Gastroesophageal sphincter (tissue), 4 donors: ENCODE measurements around the gene RAET1L. TPM values are rescaled to one million over a fixed set of nuclear protein-coding genes. Genes with fewer than 3 reads are reported as not detected.

Source experiments
- ATAC-seq: fragments of 150-250 bp; one replicate; pipeline ENCODE4 v1.9.1; 2016; ENCODE audit warnings: mild to moderate bottlenecking, moderate library complexity
- H3K27ac ChIP-seq, 4 donors: fragments of 200-600 bp; sonication (generic) in 3 of 4; 1 replicate in 3 of 4; 2 replicates in 1 of 4; pipeline ENCODE4 v1.5.1; 2016 to 2019
- H3K27me3 ChIP-seq: fragments of 200-600 bp; sonication (generic); one replicate; pipeline ENCODE4 v1.5.1; 2019
- H3K36me3 ChIP-seq, 2 donors: fragments of 200-600 bp; sonication (generic); one replicate each; pipeline ENCODE4 v1.5.1; 2019; ENCODE audit warnings: control low read depth in 1 of 2
- H3K4me1 ChIP-seq, 3 donors: fragments of 200-600 bp; sonication (generic); 1 replicate in 2 of 3; 2 replicates in 1 of 3; pipeline ENCODE4 v1.5.1; 2016 to 2019; ENCODE audit warnings: control low read depth in 2 of 3
- H3K4me3 ChIP-seq, 2 donors: fragments of 200-600 bp; sonication (generic); one replicate each; pipeline ENCODE4 v1.5.1; 2019; ENCODE audit warnings: mild to moderate bottlenecking in 1 of 2, moderate library complexity in 1 of 2
- H3K9me3 ChIP-seq, 3 donors: fragments of 200-600 bp; sonication (generic); one replicate each; pipeline ENCODE4 v1.5.1; 2017 to 2019; ENCODE audit warnings: control low read depth in 2 of 3
- EP300 ChIP-seq: sonication (generic); formaldehyde crosslinking; IDR thresholded peaks from one replicate; pipeline ENCODE4 v1.6.1; 2017; ENCODE audit warnings: antibody characterized with exemption, mild to moderate bottlenecking
- POLR2A ChIP-seq, 2 donors: fragments of 450-650 bp; IDR thresholded peaks; one replicate each; pipeline ENCODE4 v1.6.1; 2017; ENCODE audit warnings: antibody characterized with exemption in 2 of 2, mild to moderate bottlenecking in 2 of 2, moderate library complexity in 1 of 2
- POLR2AphosphoS5 ChIP-seq: sonication (generic); formaldehyde crosslinking; IDR thresholded peaks from one replicate; pipeline ENCODE4 v1.6.1; 2017; ENCODE audit warnings: antibody characterized with exemption
- WGBS, 2 donors: methylation state at CpG; one replicate each; pipeline ENCODE4 v1.1.5; 2018; ENCODE audit warnings: low coverage in 1 of 2; 5-methylcytosine and 5-hydroxymethylcytosine counted together
- total RNA-seq, 4 donors: library from RNA; depleted of rRNA; stranded (reverse); fragments of >200 nt; gene quantifications; one replicate each; pipeline ENCODE4 v1.1.0, GENCODE V29; 2016
- TF ChIP-seq, protein P1 (sequence below), 4 experiments: fragments of 200-600 bp in 2 of 4; fragments of 450-650 bp in 2 of 4; sonication (generic) in 1 of 4; IDR thresholded peaks; one replicate each; pipeline ENCODE4 v1.5.1; 2017 to 2019; ENCODE audit warnings: antibody characterized with exemption in 4 of 4, mild to moderate bottlenecking in 2 of 4, moderate library complexity in 2 of 4

RAET1L gene
- total RNA-seq, 4 donors from 2014 or later = 0.23 to 0.62 TPM; not detected in 2

DNA sequence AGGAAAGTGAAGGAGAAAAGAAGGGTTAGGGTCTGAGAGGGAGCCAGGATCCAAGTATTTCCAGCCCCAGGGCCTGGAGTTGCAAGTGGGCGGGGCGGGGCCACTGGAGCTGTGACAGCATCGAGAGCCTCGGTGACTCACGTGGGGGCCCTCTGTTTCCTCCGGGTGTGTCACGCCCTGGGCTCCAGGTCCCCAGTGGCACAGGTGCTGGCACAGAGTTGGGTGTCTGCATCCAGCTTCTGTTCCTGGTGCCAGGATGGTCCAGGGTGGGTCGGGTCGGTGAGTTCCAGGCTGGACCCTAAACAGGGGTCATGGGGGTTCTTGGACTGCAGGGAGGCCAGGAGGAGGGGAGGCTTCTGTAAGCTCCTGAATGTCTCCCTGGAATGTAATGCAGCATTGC lies 16.7 kb downstream of the RAET1L start:
- no peaks in the 10 kb centered on the region for H3K36me3 ChIP-seq
- no peak overlapping the region for H3K4me3 ChIP-seq
- ATAC-seq = no peak
- H3K9me3 ChIP-seq = no peaks in the 10 kb centered on the region
- peaks cover 95% of the 10 kb centered on the region for H3K27me3 ChIP-seq
- TF ChIP-seq EP300 (no peak), POLR2A (IDR thresholded peaks at IDR 0.05) (no peak), POLR2AphosphoS5 (no peak)
- TF ChIP-seq, protein P1, sequence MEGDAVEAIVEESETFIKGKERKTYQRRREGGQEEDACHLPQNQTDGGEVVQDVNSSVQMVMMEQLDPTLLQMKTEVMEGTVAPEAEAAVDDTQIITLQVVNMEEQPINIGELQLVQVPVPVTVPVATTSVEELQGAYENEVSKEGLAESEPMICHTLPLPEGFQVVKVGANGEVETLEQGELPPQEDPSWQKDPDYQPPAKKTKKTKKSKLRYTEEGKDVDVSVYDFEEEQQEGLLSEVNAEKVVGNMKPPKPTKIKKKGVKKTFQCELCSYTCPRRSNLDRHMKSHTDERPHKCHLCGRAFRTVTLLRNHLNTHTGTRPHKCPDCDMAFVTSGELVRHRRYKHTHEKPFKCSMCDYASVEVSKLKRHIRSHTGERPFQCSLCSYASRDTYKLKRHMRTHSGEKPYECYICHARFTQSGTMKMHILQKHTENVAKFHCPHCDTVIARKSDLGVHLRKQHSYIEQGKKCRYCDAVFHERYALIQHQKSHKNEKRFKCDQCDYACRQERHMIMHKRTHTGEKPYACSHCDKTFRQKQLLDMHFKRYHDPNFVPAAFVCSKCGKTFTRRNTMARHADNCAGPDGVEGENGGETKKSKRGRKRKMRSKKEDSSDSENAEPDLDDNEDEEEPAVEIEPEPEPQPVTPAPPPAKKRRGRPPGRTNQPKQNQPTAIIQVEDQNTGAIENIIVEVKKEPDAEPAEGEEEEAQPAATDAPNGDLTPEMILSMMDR (IDR thresholded peaks at IDR 0.05) = no peak
- H3K27ac ChIP-seq = no peak overlapping the region
- peaks cover 0 to 18% (median 11%) of the 10 kb centered on the region in 3 donors for H3K4me1 ChIP-seq
- WGBS, 2 donors = 30 to 66% methylated on average over 4 to 7 of the region's 9 CpGs

- Histone ChIP-seq H3K36me3 (no peaks in the 10 kb centered on the region), H3K27ac (no peak overlapping the region), H3K27me3 (peaks cover 98% of the 10 kb centered on the region), H3K4me3 (no peak overlapping the region), H3K4me1 (peaks cover 0 to 18% (median 11%) of the 10 kb centered on the region in 3 donors), H3K9me3 (no peaks in the 10 kb centered on the region)
- 59 to 68% methylated on average over 3 to 6 of the region's 7 CpGs for WGBS, 2 donors
- TF ChIP-seq POLR2AphosphoS5 (no peak), EP300 (no peak), POLR2A (IDR thresholded peaks at IDR 0.05) (no peak)
- TF ChIP-seq, protein P1 (IDR thresholded peaks at IDR 0.05) = peak in 1 of 4 experiments; percentile 20
- no peak for ATAC-seq
These were observed 18.3 kb downstream of the RAET1L start for GRCh38 chr6:150006961-150007464.

DNA sequence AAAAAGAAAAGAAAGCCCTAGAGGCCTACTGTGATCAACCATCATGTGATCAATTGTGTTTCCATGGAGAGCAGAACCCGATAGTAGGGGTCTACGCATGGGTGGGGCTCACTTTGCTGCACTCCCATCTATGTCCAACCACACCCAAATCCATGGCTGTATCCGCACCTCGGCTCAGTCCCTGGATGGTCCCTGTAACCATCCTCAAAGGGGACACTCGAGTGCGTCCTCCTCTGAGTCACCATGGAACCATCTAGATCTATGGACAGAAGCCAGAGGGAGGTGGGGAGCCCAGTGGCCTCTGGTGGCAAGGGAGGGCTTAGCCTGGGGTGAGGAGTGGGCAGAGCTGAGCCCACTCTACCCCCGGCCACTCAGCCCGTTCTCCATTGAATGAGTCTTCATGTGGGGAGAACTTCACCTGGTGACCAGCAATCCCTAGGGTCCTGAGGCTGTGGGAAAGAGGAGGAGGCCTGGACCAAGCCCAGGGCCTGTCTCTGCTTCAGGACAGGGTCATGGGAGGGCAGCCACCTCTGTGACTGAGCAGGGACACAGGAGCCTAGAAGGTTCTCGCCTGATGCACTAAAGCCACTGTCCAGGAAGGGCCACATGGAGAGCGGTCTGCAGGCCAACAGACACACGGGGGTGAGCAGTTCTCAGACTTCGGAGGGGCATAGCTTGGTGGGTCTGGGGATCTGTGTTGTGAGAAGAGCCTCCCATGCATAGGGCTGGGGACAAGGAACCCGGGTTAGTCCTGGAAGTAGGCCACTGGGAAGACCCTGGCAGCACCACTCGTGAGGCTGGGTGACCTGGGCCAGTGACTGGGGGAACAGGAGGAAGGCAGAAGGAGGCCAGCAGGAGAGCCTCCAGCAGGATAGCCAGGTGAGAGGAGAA lies 19.3 kb downstream of the RAET1L start:
- TF ChIP-seq POLR2A (IDR thresholded peaks at IDR 0.05) (no peak), POLR2AphosphoS5 (no peak), EP300 (no peak)
- TF ChIP-seq, protein P1 (IDR thresholded peaks at IDR 0.05) = no peak
- Histone ChIP-seq H3K9me3 (no peaks in the 10 kb centered on the region), H3K27me3 (peaks cover 97% of the 10 kb centered on the region), H3K4me1 (peaks cover 0 to 18% (median 11%) of the 10 kb centered on the region in 3 donors), H3K4me3 (peak overlapping the region; percentile 41 to 63), H3K36me3 (no peaks in the 10 kb centered on the region), H3K27ac (no peak overlapping the region)
- 79 to 100% methylated on average over 2 to 5 of the region's 14 CpGs for WGBS, 2 donors
- no peak for ATAC-seq

DNA sequence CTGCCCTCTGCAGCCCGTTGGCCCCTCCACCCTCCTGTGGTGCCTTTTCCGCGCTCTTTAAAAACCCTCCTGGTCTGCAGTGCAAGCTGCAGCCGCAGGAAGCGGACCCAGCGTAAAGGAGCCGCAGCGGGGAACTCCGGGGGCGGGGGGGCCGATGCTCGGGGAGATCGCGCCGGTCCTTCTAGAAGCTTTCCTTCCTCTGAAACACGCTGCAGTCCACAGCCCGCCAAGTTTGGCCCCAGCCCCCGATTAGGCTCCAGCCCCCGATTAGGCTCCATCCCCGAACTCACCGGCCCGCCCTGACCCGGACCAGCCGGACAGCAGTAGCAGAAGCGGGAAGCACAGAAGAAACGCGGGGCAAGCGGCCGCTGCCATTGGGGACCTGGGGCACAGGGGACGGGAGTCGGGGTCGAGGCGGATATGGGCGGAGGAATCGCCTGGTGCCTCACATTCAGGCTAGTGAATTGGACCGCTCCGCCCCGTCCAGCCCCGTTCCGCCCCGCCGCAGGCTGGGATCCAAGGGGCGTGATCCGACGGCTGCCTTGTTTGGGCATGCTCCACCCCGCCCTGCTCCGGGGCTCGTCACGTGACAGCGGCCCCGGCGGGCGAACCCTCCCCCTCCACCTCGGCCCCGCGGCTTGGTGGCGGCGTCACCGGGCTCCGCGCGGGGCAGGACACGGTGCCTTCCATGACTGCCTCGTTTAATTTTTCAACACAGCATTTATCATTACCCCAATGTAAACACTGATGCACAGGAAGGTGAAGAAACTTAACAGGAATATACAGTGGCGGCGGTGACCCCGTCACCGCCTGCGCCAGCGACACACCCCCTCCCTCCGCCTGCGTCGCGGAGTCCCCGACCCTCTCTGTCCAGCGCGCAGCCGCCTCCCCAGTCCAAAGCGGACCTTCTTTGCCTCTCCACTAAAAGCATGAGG lies 20.3 kb downstream of the RAET1L start:
- peak in 1 of 2 donors; percentile 7 for TF ChIP-seq POLR2A (IDR thresholded peaks at IDR 0.05)
- TF ChIP-seq, protein P1 (IDR thresholded peaks at IDR 0.05) = peak in 3 of 4 experiments; percentile 5 to 13 (median 13)
- TF ChIP-seq EP300 = no peak
- peak; percentile 19 for TF ChIP-seq POLR2AphosphoS5
- WGBS, 2 donors = 4% methylated on average over 20 of the region's 79 CpGs; no CpG with 5 or more reads in 1 of the 2 donors
- H3K4me1 ChIP-seq = peaks cover 0 to 18% (median 11%) of the 10 kb centered on the region in 3 donors
- peaks cover 99% of the 10 kb centered on the region for H3K27me3 ChIP-seq
- H3K27ac ChIP-seq = peak overlapping the region in 1 of 4 donors; percentile 35
- H3K9me3 ChIP-seq = no peaks in the 10 kb centered on the region
- ATAC-seq = peak; percentile 97
- H3K4me3 ChIP-seq = peak overlapping the region; percentile 41 to 63
- no peaks in the 10 kb centered on the region for H3K36me3 ChIP-seq
